Loucy (cell line): ENCODE measurements around the gene MAP3K20.

Experiments used
- H2AFZ ChIP-seq: fragments of 200-600 bp; sonication (generic); 2 replicates; pipeline ENCODE4 v1.6.0; 2016; ENCODE audit warnings: antibody characterized with exemption, mild to moderate bottlenecking, low read length, moderate library complexity
- H3F3A ChIP-seq: fragments of 200-600 bp; 2 replicates; pipeline ENCODE4 v1.6.0; 2016; ENCODE audit warnings: antibody characterized with exemption, low read depth, mild to moderate bottlenecking
- H3K27me3 ChIP-seq: fragments of 200-600 bp; sonication (generic); 2 replicates; pipeline ENCODE4 v1.6.1; 2014; ENCODE audit warnings: low read length, mild to moderate bottlenecking; ENCODE audit not compliant: insufficient read depth, poor library complexity, severe bottlenecking
- H3K36me3 ChIP-seq: fragments of 200-600 bp; sonication (generic); 2 replicates; pipeline ENCODE4 v1.6.1; 2016; ENCODE audit warnings: low read length; ENCODE audit not compliant: insufficient read depth
- H3K4me1 ChIP-seq: fragments of 200-600 bp; sonication (generic); 2 replicates; pipeline ENCODE4 v1.5.1; 2014; ENCODE audit warnings: low read length, mild to moderate bottlenecking; ENCODE audit not compliant: insufficient read depth, poor library complexity, severe bottlenecking
- H3K4me2 ChIP-seq: fragments of 200-600 bp; sonication (generic); 2 replicates; pipeline ENCODE4 v1.6.0; 2014; ENCODE audit warnings: antibody characterized with exemption, low read length, low read depth, mild to moderate bottlenecking; ENCODE audit not compliant: poor library complexity, severe bottlenecking
- H3K4me3 ChIP-seq: fragments of 200-600 bp; sonication (generic); 2 replicates; pipeline ENCODE4 v1.5.1; 2014; ENCODE audit warnings: low read length, mild to moderate bottlenecking, mixed read lengths; ENCODE audit not compliant: poor library complexity, severe bottlenecking
- H3K79me2 ChIP-seq: fragments of 200-600 bp; sonication (generic); 2 replicates; pipeline ENCODE4 v1.6.1; 2014; ENCODE audit warnings: low read length; ENCODE audit not compliant: insufficient read depth
- H3K9ac ChIP-seq: fragments of 200-600 bp; sonication (generic); 2 replicates; pipeline ENCODE4 v1.6.0; 2014; ENCODE audit warnings: mild to moderate bottlenecking, low read depth, low read length, moderate library complexity; ENCODE audit not compliant: poor library complexity, severe bottlenecking
- H3K9me2 ChIP-seq: fragments of 200-600 bp; sonication (generic); replicated peaks from 2 replicates; pipeline ENCODE4 v1.6.1; 2016; ENCODE audit warnings: low read depth, low read length, mixed read lengths
- H3K9me3 ChIP-seq: fragments of 200-600 bp; sonication (generic); 2 replicates; pipeline ENCODE4 v1.6.1; 2014; ENCODE audit warnings: mild to moderate bottlenecking, antibody characterized with exemption, low read length, low read depth; ENCODE audit not compliant: insufficient read depth
- H4K20me1 ChIP-seq: fragments of 200-600 bp; sonication (generic); 2 replicates; pipeline ENCODE4 v1.6.0; 2014; ENCODE audit warnings: antibody characterized with exemption, low read length, mild to moderate bottlenecking; ENCODE audit not compliant: insufficient read depth, poor library complexity, severe bottlenecking
- CTCF ChIP-seq: fragments of 200-600 bp; sonication (generic); conservative IDR thresholded peaks from 2 replicates; pipeline ENCODE4 v1.5.1; 2014; ENCODE audit warnings: mild to moderate bottlenecking, antibody characterized with exemption, low read length
- EZH2phosphoT487 ChIP-seq: fragments of 200-600 bp; IDR thresholded peaks from 2 replicates; pipeline ENCODE4 v1.6.1; 2018; ENCODE audit warnings: antibody characterized with exemption, mild to moderate bottlenecking, moderate library complexity, borderline replicate concordance

The MAP3K20 gene

GRCh38 chr2:173087214-173087581 lies 11.6 kb downstream of the MAP3K20 start:
- Histone ChIP-seq H3K4me2 (no peak overlapping the region), H3K79me2 (no peaks in the 10 kb centered on the region), H3K9me2 (no peaks in the 10 kb centered on the region), H3F3A (no peaks in the 10 kb centered on the region), H3K9me3 (no peaks in the 10 kb centered on the region), H3K9ac (no peak overlapping the region), H3K4me3 (no peak overlapping the region), H2AFZ (no peak overlapping the region), H3K4me1 (no peaks in the 10 kb centered on the region), H3K27me3 (no peaks in the 10 kb centered on the region), H4K20me1 (no peaks in the 10 kb centered on the region), H3K36me3 (no peaks in the 10 kb centered on the region)
- TF ChIP-seq EZH2phosphoT487 = no peak
- no peak for TF ChIP-seq CTCF

- H3K9me3 ChIP-seq = no peaks in the 10 kb centered on the region
These were observed 12.3 kb downstream of the MAP3K20 start for GRCh38 chr2:173087793-173088496.

GRCh38 chr2:173090276-173090877 lies 14.7 kb downstream of the MAP3K20 start:
- Histone ChIP-seq H3K4me1 (no peaks in the 10 kb centered on the region), H3K4me3 (no peak overlapping the region), H3F3A (no peaks in the 10 kb centered on the region), H3K4me2 (no peak overlapping the region), H4K20me1 (no peaks in the 10 kb centered on the region), H3K9me2 (no peaks in the 10 kb centered on the region), H3K27me3 (no peaks in the 10 kb centered on the region), H3K9ac (no peak overlapping the region), H3K79me2 (no peaks in the 10 kb centered on the region), H3K9me3 (no peaks in the 10 kb centered on the region), H2AFZ (no peak overlapping the region), H3K36me3 (no peaks in the 10 kb centered on the region)
- TF ChIP-seq EZH2phosphoT487 = no peak
- TF ChIP-seq CTCF = no peak

More at GRCh38 chr2:173087793-173088496, 12.3 kb downstream of the MAP3K20 start:
- Histone ChIP-seq H2AFZ (no peak overlapping the region), H3K9me2 (no peaks in the 10 kb centered on the region), H3K4me1 (no peaks in the 10 kb centered on the region), H3K4me2 (no peak overlapping the region), H3K36me3 (no peaks in the 10 kb centered on the region), H3K27me3 (no peaks in the 10 kb centered on the region), H4K20me1 (no peaks in the 10 kb centered on the region), H3K79me2 (no peaks in the 10 kb centered on the region), H3K4me3 (no peak overlapping the region), H3K9ac (no peak overlapping the region), H3F3A (no peaks in the 10 kb centered on the region)
- no peak for TF ChIP-seq EZH2phosphoT487
